Stimulated activated CD4-positive, alpha-beta T cell treated with anti-CD3 and anti-CD28 coated beads, Interleukin-15, amount 100 ng/mL, for 1 hour (primary cell): ENCODE measurements around the gene QSOX2.
A peak's percentile ranks its signal among the peaks of the same experiment; 100 is the strongest.
"Not testable (repeated sequence)": the region's sequence is repeated elsewhere in the genome, so short reads cannot be mapped to it uniquely, and the experiment has no call there.

Experiments
- DNase-seq, 2 donors: peaks; one replicate each; pipeline ENCODE4 v3.0.0-alpha.2; 2020; ENCODE audit warnings: low read depth in 1 of 2, low spot score in 1 of 2

Gene QSOX2

DNA sequence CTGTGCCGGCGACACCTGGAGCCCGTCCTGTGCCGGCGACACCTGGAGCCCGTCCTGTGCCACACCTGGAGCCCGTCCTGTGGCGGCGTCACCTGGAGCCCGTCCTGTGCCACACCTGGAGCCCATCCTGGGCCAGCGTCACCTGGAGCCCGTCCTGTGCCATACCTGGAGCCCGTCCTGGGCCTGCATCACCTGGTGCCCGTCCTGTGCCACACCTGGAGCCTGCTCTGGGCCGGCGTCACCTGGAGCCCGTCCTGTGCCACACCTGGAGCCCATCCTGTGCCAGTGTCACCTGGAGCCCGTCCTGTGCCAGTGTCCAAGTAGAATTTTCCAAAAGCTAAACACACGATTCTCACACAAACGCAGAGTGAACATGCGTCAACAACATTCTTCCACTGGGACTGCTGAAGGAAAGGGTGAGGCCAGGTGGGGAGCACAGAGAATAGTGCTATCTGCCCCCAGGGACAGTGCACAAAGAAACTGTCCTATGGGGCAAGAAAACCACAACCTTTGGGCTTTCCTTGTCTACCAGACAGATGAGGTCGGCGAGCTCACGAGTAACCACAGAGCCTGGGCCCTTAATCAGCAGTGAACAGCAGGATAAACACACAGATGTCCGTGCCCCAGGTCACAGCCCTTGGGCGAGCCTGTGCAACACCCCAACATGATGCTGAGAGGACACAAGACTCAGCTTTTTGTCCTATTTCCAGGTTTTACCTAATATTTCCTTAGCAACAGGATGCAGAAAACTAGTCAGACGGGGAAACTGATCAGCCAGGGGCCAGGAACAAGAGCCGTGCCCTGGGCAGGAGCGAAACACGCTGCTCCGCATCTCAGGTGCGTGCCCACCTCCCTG lies 7.9 kb downstream of the QSOX2 start:
- no peak for DNase-seq

DNA sequence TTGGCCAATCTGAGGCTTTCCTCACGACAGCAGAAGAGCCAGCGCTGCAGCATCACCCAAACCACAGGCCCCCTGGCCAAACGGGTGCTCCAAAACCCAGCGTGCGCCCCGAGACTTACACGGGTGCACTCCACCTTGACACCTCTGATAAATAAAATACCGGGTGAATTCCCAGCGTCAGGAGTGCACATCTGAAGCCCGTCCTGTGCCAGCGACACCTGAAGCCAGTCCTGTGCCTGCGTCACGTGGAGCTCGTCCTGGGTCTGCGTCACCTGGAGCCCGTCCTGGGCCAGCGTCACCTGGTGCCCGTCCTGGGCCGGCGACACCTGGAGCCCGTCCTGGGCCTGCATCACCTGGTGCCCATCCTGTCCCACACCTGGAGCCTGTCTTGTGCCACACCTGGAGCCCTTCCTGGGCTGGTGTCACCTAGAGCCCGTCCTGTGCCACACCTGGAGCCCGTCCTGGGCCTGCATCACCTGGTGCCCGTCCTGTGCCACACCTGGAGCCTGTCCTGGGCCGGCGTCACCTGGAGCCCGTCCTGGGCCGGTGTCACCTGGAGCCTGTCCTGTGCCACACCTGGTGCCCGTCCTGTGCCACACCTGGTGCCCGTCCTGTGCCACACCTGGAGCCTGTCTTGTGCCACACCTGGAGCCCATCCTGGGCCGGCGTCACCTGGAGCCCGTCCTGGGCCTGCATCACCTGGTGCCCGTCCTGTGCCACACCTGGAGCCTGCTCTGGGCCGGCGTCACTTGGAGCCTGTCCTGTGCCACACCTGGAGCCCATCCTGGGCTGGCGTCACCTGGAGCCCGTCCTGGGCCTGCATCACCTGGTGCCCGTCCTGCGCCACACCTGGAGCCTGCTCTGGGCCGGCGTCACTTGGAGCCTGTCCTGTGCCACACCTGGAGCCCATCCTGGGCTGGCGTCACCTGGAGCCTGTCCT lies 8.9 kb downstream of the QSOX2 start:
- DNase-seq, result not testable (repeated sequence)

DNA sequence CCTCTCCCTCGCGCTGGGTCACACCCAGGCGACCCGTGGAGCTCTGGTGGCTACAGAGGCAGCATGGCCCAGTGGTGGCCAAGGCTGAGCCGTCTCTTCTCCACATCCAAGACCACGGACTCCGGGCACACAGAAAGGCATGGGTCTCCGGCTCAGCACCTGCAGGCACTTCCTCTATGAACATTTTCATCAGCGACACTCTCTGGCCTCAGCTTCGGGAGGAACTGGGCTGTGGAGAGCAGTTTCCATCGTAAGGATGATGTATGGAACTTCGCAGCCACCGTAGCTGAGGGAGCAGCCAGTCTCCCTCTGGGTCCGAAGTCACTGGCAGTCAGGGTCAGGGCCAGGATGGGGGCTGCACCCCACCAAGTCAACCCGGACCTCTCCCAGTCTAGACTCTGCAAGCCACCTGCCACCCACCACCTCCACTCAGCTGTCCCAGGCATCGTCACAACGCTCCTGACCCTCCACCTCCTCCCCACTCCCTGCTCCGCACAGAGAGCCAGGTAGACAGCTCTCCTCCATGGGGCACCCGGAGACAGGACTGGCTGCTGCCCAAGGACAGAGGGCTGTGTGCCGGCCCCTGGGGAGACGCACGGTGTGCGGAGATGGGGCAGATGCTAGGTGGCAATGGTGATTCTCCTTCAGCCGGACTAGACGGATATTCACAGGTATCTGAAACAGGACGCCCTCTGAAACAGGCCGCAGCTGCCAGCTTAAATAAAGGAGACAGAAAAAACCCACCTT lies 9.7 kb downstream of the QSOX2 start:
- no peak for DNase-seq

DNA sequence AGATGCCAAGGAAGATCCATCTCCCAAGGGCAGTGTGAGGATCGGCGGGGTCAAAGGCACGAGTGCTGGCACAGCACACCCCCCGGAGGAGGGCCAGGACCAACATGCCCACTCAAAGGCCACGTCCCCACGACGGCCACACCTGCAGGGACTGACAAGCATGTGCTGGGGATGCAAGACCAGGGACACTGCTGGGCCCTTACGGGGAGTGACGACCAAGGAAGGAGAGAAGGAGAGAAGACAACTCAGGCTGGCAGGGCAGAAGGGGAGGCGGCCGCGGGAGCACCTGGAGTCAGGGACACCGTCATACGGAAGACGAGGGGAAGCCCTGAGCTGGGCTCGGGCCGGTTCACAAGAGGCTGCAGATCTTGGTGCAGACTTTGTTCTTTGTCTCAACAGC lies 10.4 kb downstream of the QSOX2 start:
- no peak for DNase-seq

DNA sequence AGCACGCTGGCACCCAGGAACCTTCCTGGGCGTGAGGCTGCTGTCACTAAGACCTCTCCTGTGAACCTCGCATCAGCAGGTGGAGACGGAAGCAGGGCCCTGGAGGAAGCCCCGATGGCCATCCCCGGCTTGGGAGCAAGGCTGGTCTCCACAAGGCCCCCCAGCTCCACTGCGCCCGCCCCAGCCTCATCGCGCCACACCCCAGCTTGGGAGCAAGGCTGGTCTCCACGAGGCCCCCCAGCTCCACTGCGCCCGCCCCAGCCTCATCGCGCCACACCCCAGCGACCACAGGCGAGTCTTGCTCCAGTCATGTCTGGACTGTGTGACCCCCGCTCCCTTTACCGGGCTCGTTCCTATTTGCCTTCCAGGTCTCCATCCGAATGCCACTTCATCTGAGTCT lies 11.0 kb downstream of the QSOX2 start:
- no peak for DNase-seq

DNA sequence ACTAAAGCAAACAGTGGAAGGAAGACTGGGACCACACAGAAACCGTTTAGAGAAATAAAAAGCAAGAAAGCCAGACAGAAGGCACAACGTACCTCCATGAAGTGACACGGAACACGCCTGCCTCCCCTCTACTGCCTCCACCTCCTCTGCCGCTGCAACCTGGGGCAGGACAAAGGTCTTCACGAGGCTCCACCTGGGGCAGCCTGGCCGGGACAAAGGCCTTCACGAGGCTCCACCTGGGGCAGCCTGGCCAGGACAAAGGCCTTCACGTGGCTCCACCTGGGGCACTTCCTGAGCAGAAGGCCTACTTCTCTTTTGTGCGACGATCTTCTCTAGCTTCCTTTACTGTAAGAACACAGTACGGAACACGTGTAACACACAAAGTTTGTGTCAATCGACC lies 11.7 kb downstream of the QSOX2 start:
- no peak for DNase-seq

DNA sequence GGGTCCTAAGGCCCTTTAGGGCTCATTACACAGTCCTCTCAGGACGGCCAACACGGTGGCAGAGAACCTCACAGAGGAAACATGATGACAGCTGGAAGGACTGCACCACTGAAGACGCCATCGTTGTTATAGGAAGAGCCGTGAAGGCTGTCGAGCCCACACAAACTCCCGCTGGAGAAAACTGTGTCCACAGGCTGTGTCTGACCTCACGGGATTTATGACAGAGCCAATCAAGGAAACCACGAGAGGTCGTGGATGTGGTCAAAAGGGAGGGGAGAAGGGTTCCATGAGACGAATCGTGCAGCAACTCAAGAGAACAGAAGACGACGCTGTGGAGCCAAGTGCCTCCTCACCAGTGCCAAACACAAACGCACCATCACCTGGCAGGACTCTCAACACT lies 12.2 kb downstream of the QSOX2 start:
- DNase-seq, result no peak

DNA sequence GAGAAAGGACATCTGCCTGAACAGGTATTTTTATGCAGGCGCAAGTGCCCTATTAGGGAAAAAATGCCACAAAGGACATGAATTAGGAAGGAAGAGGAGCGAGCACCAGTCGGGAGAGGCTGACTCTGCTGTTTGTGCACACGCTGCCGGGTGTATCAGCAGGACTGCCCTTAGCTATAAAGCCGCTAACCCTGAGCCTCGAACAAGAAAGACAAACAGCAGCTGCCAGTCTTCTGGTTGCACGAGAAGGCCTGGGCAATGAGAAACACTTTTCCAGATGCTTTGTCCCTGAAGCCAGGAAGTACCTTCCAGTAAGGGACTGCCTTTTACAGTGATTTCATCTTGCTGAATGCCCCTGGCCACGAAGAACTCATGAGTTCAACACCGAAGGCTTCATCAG lies 12.6 kb downstream of the QSOX2 start:
- DNase-seq, result no peak

DNA sequence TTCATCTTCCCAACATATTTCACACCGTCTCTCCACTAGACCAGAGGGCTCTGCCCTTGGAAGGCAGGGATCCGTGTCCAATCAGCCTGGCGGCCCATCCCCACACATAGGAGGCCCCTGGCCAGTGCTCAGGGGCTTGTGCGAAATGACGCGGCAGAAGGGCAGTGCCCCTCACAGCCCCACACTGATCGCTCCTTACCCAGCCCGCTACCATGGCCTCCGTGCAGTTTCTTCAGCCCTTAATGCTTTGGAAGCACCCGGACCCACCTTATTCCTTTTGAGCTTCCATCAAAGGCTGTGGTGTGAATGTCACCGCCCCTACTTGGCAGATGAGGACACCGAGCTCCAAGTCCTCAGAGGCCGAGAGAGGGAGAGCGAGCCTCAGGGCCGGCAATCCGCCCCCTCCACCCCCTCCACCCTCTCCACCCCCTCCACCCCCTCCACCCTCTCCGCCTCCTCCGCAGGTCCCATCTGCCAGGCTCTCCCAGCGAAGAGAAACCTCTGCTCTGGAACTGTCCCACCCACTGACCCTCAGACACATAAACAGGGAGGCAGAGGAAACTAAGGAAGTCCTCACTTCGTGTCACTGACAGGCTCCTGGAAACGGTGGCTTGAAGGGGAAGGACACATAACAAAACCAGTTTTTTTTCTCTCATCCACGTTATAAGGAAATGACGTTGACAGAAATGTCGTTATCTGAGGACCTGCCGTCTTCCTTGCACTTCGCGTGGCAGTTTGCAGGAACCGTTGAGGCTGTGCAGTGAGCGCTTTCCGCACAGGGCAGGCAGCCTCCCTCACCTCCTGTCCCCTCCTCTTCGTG lies 13.9 kb downstream of the QSOX2 start:
- no peak for DNase-seq

DNA sequence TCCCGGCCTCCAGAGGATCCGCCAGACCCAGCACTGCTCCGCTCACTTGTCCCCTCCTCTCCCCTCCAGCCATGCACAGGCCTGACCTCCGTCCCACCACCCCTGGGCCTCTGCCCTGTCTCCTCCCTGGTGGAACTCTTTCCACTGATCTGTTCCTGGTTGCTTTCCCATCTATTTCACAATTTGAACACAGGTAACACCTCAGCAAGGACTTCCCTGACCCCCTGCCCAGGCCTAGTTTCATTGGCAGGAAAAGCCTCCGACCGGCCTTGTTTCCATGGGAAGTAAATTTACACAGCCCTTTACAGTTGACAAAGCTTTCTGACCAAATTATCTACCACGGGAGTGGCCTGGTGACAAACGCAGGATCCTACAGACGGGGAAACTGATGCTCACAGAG lies 14.8 kb downstream of the QSOX2 start:
- no peak for DNase-seq

DNA sequence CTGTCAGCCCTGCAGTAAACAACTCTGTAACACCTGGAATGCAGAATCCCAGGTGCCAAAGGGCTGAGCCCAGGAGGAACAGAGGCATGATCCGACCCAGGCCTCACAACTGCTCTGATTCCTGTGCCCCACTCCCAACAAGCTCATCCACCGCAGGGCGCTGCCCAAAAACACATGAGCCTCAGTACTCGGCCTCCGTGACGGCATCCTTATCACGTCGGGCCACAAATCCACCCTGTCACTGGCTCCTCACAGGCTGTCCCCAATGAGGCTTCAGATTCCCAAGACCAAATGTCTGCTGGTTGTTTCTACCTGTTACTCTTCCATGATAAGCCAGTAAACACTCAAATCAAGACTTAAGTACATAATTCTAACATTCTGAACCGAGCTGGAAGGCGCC lies 15.2 kb downstream of the QSOX2 start:
- DNase-seq, result no peak

DNA sequence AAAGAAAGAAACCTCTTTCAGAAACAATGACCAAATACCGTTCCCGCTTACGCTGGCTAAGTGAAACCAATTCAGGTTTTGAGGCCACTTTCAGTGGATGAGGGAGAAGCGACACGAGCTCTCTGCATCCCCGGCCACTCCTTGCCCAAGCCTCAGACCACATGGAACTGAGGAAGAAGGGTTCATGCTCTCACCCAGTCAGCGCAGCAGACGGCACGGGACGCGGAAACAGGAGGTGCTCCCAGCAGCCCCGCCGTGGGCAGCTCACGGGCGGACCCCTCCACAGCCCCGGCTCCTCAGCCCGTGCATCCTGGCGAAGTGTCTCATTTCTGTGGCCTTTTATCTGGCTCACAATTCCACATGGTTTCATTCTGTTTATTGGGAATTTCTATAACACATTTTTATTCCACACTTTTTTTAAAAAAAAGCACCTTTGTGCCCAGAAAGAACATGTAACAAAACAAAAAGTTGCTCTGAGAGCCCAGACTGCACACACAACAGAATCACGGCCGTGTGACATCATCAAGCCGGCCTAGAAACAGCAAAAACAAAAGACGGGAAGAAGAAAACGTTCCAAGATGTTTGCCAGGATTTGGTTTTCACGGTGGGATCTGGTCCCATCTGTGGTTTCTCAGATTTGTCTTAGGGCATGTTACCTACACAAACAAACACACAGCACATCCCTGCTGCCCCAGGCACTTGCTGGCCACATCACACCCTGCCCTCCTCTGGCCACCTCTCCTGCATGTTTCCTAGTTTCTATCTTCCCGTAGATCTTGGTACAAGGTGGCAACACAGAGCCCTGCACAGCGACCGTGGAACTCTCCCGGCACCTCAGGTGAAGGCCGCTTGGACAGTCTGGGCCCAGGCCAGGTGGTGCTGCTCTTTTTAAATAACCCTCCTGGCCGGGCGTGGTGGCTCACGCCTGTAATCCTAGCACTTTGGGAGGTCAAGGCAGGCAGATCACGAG lies 16.2 kb downstream of the QSOX2 start:
- DNase-seq, result no peak

DNA sequence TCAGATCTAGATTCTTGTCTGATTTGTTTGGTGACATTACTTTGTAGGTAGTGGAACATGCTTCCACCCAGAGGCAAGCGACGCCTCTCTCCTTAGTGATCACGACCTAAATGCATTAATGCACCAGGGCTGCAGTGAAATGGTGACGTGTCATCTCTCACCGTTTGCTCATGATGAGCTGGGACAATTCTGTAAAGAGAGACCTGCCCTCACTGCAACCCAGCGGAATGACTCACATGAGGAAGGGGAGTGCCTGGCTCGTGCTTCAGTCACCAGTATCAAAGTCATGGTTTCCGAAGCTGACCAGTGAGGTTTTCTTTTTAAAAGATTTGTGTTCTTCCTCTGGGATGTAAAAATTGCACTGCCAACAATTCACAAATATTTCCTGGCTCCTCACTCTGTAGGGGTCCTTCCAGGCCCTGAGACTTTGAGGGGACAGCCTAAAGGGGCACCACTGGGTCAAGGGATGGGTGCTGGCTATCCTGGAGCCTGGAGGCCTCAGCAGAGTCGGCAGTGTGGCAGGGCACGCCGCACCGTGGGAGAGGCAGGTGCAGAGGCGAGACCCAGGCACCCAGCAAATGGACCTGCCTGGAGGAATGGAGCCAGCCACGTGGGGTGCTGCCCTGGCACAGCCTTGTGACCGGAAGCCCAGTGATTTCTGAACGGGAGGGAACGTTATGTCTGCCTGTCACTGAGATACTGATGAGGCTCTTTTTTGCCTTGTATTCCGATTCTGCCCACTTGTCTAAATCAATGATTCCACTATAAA lies 17.3 kb downstream of the QSOX2 start:
- no peak for DNase-seq

DNA sequence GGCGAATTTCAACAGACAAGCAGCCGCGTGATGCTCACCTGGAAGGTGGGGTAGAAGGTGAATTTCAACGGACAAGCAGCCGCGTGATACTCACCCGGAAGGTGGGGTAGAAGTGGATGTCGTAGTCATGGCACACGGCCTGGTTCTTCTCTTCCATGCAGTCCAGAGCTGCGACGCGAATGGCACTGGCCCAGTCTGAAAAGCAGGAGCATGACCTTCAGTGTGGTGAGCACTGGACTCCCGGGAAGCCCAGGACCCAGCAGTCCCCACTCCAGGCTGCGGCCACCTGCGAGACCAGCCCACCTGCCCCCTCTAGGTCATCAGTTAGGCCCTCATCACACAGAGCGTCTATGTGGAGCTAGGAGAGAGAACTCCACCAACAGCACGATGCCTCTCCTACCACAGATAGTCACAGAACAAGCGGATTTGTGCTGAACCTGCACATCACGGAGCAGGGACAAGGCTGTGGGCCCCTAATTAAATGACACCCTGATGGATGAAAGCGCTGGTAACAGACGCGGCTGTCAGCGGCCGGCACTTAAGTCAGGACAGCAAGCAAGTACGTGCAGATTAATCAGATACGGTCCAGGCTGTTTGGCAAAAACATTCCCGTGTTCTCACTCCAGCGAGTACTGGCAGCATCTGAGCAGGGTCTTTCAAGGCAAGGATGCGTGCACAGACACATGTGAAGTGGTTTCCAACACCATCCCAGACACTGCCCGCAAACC lies 18.8 kb downstream of the QSOX2 start:
- no peak for DNase-seq

DNA sequence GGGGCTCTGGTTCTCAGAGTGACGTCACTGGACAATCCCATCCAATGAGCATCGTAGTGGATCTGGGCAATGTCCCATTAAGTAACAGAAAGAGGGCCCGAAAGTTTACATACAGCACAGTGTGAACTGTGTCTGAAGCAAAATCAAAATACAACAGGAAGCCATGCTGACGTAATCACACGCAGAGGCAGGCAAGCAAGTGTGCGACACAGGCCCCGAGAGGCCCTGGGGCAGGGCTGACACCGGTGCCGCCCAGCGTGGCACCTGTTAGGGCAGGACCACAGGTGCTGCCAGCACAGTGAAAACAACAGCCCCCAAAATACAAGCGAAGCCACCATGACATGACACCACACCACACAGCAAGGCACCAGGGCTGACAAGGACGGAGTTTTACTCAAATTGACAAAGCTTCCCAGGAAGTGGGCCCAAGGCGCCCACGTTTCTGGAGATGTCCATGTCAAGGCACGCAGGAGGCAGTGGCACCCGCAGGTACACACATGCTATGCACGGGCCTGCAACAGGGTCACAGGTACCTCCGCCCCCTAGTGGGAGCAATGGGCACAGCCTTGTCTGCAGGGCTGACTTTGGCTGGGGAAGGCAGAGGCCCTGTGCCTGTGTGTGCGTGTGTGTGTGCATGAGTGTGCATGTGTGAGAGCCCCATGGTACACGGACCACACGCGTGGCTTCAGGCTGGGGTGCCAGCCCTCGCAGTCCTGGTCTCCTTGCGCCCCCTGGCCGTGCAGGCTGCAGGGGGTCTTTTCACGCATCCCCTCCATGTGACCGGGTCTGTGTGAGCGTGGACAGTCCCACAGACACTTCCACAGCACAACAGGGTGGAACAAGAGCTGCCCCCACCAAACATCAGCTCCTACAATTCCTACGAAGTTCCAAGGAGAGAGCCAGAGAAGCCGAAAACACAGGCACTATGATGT lies 19.6 kb downstream of the QSOX2 start:
- peak; percentile 45 to 50 for DNase-seq

DNA sequence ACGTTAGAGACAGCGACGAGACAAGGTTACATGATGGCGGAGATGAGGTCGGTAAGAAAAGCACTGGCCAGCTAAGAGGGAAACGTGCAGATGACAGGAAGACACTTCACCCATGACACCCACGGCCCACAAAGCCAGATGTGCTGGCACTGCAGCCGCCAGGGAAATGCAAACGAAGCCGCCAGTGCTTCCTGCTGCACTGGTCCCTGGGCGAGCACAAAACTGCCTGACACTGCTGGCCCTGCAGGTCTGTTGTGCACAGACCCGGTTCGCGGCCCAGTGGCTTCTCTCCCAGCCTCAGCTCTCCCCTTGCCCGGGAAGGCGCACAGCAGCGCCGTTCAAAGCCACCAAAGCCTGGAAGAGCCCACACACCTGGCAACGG lies 20.3 kb downstream of the QSOX2 start:
- DNase-seq, result no peak
